Esophagus muscularis mucosa (tissue), 4 donors: Measurements from ENCODE around the gene SMG6.

Source experiments
- EP300 ChIP-seq: sonication (generic); formaldehyde crosslinking; IDR thresholded peaks from one replicate; pipeline ENCODE4 v1.6.1; 2017; ENCODE audit warnings: antibody characterized with exemption
- POLR2AphosphoS5 ChIP-seq, 2 donors: sonication (generic); formaldehyde crosslinking; IDR thresholded peaks; one replicate each; pipeline ENCODE4 v1.6.1; 2017; ENCODE audit warnings: antibody characterized with exemption in 2 of 2
- TF ChIP-seq, protein P1 (sequence below), 3 experiments: fragments of 200-600 bp in 2 of 3; fragments of 450-650 bp in 1 of 3; sonication (generic) in 2 of 3; IDR thresholded peaks; one replicate each; pipeline ENCODE4 v1.5.1; 2017 to 2019; ENCODE audit warnings: antibody characterized with exemption in 3 of 3, mild to moderate bottlenecking in 2 of 3, moderate library complexity in 1 of 3

DNA sequence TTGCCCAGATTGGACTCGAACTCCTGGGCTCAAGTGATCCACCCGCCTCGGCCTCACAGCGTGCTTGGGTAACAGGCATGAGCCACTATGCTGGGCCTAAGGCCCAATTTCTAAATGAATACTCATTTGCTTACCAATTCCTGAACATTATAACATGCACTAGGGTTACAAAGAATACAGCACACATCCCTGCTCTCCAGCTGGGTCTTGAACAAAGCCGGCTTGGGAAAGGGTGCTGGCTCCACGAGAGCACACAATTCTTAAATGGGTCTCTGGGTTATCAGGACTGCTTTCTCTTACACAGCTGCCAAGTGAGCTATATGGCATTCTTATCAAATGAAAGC lies 190.3 kb downstream of the SMG6 start:
- TF ChIP-seq, protein P1, sequence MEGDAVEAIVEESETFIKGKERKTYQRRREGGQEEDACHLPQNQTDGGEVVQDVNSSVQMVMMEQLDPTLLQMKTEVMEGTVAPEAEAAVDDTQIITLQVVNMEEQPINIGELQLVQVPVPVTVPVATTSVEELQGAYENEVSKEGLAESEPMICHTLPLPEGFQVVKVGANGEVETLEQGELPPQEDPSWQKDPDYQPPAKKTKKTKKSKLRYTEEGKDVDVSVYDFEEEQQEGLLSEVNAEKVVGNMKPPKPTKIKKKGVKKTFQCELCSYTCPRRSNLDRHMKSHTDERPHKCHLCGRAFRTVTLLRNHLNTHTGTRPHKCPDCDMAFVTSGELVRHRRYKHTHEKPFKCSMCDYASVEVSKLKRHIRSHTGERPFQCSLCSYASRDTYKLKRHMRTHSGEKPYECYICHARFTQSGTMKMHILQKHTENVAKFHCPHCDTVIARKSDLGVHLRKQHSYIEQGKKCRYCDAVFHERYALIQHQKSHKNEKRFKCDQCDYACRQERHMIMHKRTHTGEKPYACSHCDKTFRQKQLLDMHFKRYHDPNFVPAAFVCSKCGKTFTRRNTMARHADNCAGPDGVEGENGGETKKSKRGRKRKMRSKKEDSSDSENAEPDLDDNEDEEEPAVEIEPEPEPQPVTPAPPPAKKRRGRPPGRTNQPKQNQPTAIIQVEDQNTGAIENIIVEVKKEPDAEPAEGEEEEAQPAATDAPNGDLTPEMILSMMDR (IDR thresholded peaks at IDR 0.05) = no peak
- TF ChIP-seq EP300 (no peak), POLR2AphosphoS5 (IDR thresholded peaks at IDR 0.05) (no peak)
